Heart left ventricle (tissue), 16 donors: ENCODE measurements around the gene TMEM8B. TPM values are rescaled to one million over a fixed set of nuclear protein-coding genes. Genes with fewer than 3 reads are reported as not detected.

Source experiments
- ATAC-seq, 4 donors: fragments of 200-7000 bp; cut with Tn5 transposase; one replicate each; pipeline ENCODE4 v1.9.1; 2020 to 2022; ENCODE audit warnings: moderate library complexity in 4 of 4, mild to moderate bottlenecking in 3 of 4, moderate number of reproducible peaks in 1 of 4
- DNase-seq, 5 donors: peaks; one replicate each; pipeline ENCODE4 v3.0.0-alpha.2; 2020
- H3K27ac ChIP-seq, 12 donors: fragments of 200-600 bp; sonication (generic) in 4 of 12; one replicate each; pipeline versions ENCODE4 v1.5.0 to v1.8.0; 2016 to 2022; ENCODE audit warnings: mild to moderate bottlenecking in 2 of 12
- H3K27me3 ChIP-seq, 9 donors: fragments of 200-600 bp; sonication (generic) in 2 of 9; one replicate each; pipeline versions ENCODE4 v1.5.1 to v1.8.0; 2016 to 2022; ENCODE audit warnings: mild to moderate bottlenecking in 3 of 9
- H3K36me3 ChIP-seq, 9 donors: fragments of 200-600 bp; sonication (generic) in 2 of 9; one replicate each; pipeline versions ENCODE4 v1.5.0 to v1.8.0; 2018 to 2022; ENCODE audit warnings: mild to moderate bottlenecking in 2 of 9
- H3K4me1 ChIP-seq, 12 donors: fragments of 200-600 bp; sonication (generic) in 4 of 12; one replicate each; pipeline versions ENCODE4 v1.5.0 to v1.8.0; 2016 to 2022; ENCODE audit warnings: mild to moderate bottlenecking in 3 of 12
- H3K4me3 ChIP-seq, 12 donors: fragments of 200-600 bp; sonication (generic) in 4 of 12; one replicate each; pipeline versions ENCODE4 v1.5.0 to v1.8.0; 2017 to 2022; ENCODE audit warnings: mild to moderate bottlenecking in 9 of 12, moderate library complexity in 4 of 12
- H3K9me3 ChIP-seq, 12 donors: fragments of 200-600 bp; sonication (generic) in 4 of 12; one replicate each; pipeline versions ENCODE4 v1.5.0 to v1.8.0; 2016 to 2022; ENCODE audit warnings: mild to moderate bottlenecking in 1 of 12
- POLR2A ChIP-seq, 2 donors: fragments of 450-650 bp; IDR thresholded peaks; one replicate each; pipeline ENCODE4 v1.6.1; 2017; ENCODE audit warnings: antibody characterized with exemption in 2 of 2, mild to moderate bottlenecking in 2 of 2, moderate library complexity in 2 of 2
- WGBS, 4 donors: extraction: QIAGEN DNeasy Blood & Tissue Kit in 2 of 4; methylation state at CpG; one replicate each; pipeline versions ENCODE4 v1.1.5 to v1.1.7; 2013 to 2018; 5-methylcytosine and 5-hydroxymethylcytosine counted together
- intact Hi-C, 10 donors: fragments of 100-400 bp; cut with DNase I; formaldehyde crosslinking; loops; one replicate each; pipeline versions ENCODE4 v1.11.1 to v1.14.2; 2022
- polyA plus RNA-seq, 2 donors: library from polyadenylated mRNA; stranded (reverse); fragments of 200-250 nt; gene quantifications; one replicate each; pipeline ENCODE4 v1.2.3, GENCODE V29; 2013
- total RNA-seq, 9 donors: library from RNA; depleted of rRNA in 2 of 9; stranded (reverse); fragments of >200 nt in 2 of 9; fragmentation: NEBNext Ultra II Directional in 3 of 9; extraction: Animal tissue kit (Norgen Biotek cat#: 25700) in 3 of 9; gene quantifications; one replicate each; pipeline versions ENCODE4 v1.1.0 to v1.2.4, GENCODE V29; 2016 to 2023
- TF ChIP-seq, protein P1 (sequence below), 12 donors: fragments of 200-600 bp; sonication (generic) in 4 of 12; IDR thresholded peaks; one replicate each; pipeline versions ENCODE4 v1.5.0 to v1.8.0; 2018 to 2022; ENCODE audit warnings: antibody characterized with exemption in 12 of 12, mild to moderate bottlenecking in 5 of 12
- donor health status: ischemic (EF 13 %, LVEDD 7.1; RV severe dilation, severe dysfunction).
- donor health status: healthy with polysubstance abuse.
- donor health status: DM: no; HTN: yes; CAD: no.
- donor health status: DM: no; HTN: no; CAD: no.
- donor health status: ischemic (EF 25% LVEDD 6.9; RV normal size, moderate dysfunction).
- donor health status: ischemic (EF 25% LVEDD 5.7; RV mildly dilated, moderate dysfunction).
- donor health status: healthy.
- donor health status: DM: yes; HTN: yes; CAD: no.
- donor health status: ischemic (EF 35%, LVEDD 5.7; RV mildly dilated, moderate dysfunction).
- donor health status: nonischemic (EF 11% LVEDD 7.7; RV severe dilation, severe dysfunction).
- donor health status: DM: yes; HTN: yes; CAD: no.
- donor health status: PGD.
- donor health status: ischemic (EF 29% LVEDD 5.4; RV normal size, mild dysfunction).
- donor health status: nonischemic (EF 23%, LVEDD 6.1; RV moderate dilation, normal function).

The TMEM8B gene
- total and polyA plus RNA-seq, 11 donors, result 7.9 to 21.4 (median 17.9) TPM

- H3K4me3 ChIP-seq, result peak overlapping the region in 6 of 12 donors; percentile 67 to 98 (median 85)
- peaks cover 5 to 40% (median 31%) of the 10 kb centered on the region in 12 donors for H3K4me1 ChIP-seq
- TF ChIP-seq, protein P1, sequence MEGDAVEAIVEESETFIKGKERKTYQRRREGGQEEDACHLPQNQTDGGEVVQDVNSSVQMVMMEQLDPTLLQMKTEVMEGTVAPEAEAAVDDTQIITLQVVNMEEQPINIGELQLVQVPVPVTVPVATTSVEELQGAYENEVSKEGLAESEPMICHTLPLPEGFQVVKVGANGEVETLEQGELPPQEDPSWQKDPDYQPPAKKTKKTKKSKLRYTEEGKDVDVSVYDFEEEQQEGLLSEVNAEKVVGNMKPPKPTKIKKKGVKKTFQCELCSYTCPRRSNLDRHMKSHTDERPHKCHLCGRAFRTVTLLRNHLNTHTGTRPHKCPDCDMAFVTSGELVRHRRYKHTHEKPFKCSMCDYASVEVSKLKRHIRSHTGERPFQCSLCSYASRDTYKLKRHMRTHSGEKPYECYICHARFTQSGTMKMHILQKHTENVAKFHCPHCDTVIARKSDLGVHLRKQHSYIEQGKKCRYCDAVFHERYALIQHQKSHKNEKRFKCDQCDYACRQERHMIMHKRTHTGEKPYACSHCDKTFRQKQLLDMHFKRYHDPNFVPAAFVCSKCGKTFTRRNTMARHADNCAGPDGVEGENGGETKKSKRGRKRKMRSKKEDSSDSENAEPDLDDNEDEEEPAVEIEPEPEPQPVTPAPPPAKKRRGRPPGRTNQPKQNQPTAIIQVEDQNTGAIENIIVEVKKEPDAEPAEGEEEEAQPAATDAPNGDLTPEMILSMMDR (IDR thresholded peaks at IDR 0.05), result peak in 4 of 12 donors; percentile 21 to 32 (median 28)
- no peak for TF ChIP-seq POLR2A (IDR thresholded peaks at IDR 0.05)
- WGBS, 4 donors, result 66 to 76% (median 73%) methylated on average over 10 of the region's 10 CpGs
- intact Hi-C loops, result loop anchor here in 5 of 10 donors (2.0 to 10.0 kb wide), 4 partner anchors 23 to 159 kb away; partner anchors contain the start of genes NPR2 (in 3 of the 5), CCDC107 (in 2 of the 5), RMRP (in 2 of the 5) and MSMP (in 1 of the 5)
- no peak for DNase-seq
- H3K36me3 ChIP-seq, result peaks cover 0 to 15% (median 14%) of the 10 kb centered on the region in 9 donors
- no peaks in the 10 kb centered on the region for H3K9me3 ChIP-seq
- peak overlapping the region; percentile 89 to 100 (median 98) for H3K27ac ChIP-seq
- no peaks in the 10 kb centered on the region for H3K27me3 ChIP-seq
- no peak for ATAC-seq
Observed at GRCh38 chr9:35813434-35814105, 15.5 kb upstream of the TMEM8B start.

GRCh38 chr9:35814106-35814840 lies 14.8 kb upstream of the TMEM8B start:
- DNase-seq (peak; percentile 68 to 85 (median 83)), ATAC-seq (peak in 3 of 4 donors; percentile 15 to 60 (median 56))
- H3K36me3 ChIP-seq, result peaks cover 0 to 8% (median 6%) of the 10 kb centered on the region in 9 donors
- WGBS, 4 donors, result 8 to 15% (median 9%) methylated on average over 15 to 29 of the region's 29 CpGs
- no peaks in the 10 kb centered on the region for H3K9me3 ChIP-seq
- peak overlapping the region; percentile 67 to 99 (median 85) for H3K4me3 ChIP-seq
- TF ChIP-seq, protein P1 (IDR thresholded peaks at IDR 0.05), result peak in 6 of 12 donors; percentile 18 to 40 (median 34)
- no peak for TF ChIP-seq POLR2A (IDR thresholded peaks at IDR 0.05)
- peaks cover 5 to 40% (median 31%) of the 10 kb centered on the region in 12 donors for H3K4me1 ChIP-seq
- intact Hi-C loops, result loop anchor here in 5 of 10 donors (2.0 to 10.0 kb wide), 4 partner anchors 23 to 159 kb away; partner anchors contain the start of genes NPR2 (in 3 of the 5), CCDC107 (in 2 of the 5), RMRP (in 2 of the 5) and MSMP (in 1 of the 5)
- peak overlapping the region; percentile 89 to 100 (median 98) for H3K27ac ChIP-seq
- no peaks in the 10 kb centered on the region for H3K27me3 ChIP-seq

- peak within 1 kb of the TSS; percentile 67 to 99 (median 85) for H3K4me3 ChIP-seq
- ATAC-seq (peak; percentile 93 to 95 (median 93)), DNase-seq (peak; percentile 96 to 98 (median 97))
- H3K9me3 ChIP-seq, result no peaks in the 10 kb centered on the region
- intact Hi-C loops, result loop anchor here in 5 of 10 donors (2.0 to 10.0 kb wide), 4 partner anchors 24 to 160 kb away; partner anchors contain the start of genes NPR2 (in 3 of the 5), CCDC107 (in 2 of the 5), RMRP (in 2 of the 5) and MSMP (in 1 of the 5)
- H3K27ac ChIP-seq, result peak within 1 kb of the TSS; percentile 89 to 100 (median 98)
- TF ChIP-seq, protein P1 (IDR thresholded peaks at IDR 0.05), result peak in 1 of 12 donors; percentile 5
- peak; percentile 86 to 97 for TF ChIP-seq POLR2A (IDR thresholded peaks at IDR 0.05)
- 0 to 1% (median 0%) methylated on average over 20 to 52 of the region's 52 CpGs for WGBS, 4 donors
- peaks cover 5 to 40% (median 31%) of the 10 kb centered on the region in 12 donors for H3K4me1 ChIP-seq
- no peaks in the 10 kb centered on the region for H3K27me3 ChIP-seq
- H3K36me3 ChIP-seq, result peaks cover 0 to under 1% (median 0%) of the 10 kb centered on the region in 9 donors
Observed at GRCh38 chr9:35814841-35815543, 14.0 kb upstream of the TMEM8B start, which contains the start of gene HINT2. HINT2 (minus strand) TSS chr9:35815042; CDS start chr9:35814979, 63 bp downstream.
